ENCODE results near the gene WNK4. TPM values are rescaled to one million over a fixed set of nuclear protein-coding genes. Genes with fewer than 3 reads are reported as not detected.

The WNK4 gene
- total RNA-seq, 1 experiment from 2014 or later = 1.5 TPM

DNA sequence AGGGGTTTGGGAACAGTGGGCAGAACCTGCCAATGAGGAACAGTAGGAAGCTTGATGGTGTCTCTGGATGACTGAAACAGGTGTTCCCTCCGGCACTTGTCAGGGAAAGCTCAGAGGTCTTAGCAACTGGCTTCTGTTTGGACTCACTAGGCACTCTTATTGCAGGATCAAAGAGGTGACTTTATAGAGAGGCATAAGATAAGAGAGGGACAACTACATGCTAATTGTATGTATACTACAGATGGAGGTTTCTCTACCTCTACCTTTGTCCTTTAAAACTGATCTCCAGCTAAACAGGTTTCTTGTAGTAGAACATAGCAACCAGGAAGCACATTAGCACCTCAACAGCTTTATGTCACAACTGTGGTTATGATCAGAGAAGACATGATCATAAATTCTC, 25.8 kb downstream of the WNK4 start (continued):
- TF ChIP-seq, protein P1, sequence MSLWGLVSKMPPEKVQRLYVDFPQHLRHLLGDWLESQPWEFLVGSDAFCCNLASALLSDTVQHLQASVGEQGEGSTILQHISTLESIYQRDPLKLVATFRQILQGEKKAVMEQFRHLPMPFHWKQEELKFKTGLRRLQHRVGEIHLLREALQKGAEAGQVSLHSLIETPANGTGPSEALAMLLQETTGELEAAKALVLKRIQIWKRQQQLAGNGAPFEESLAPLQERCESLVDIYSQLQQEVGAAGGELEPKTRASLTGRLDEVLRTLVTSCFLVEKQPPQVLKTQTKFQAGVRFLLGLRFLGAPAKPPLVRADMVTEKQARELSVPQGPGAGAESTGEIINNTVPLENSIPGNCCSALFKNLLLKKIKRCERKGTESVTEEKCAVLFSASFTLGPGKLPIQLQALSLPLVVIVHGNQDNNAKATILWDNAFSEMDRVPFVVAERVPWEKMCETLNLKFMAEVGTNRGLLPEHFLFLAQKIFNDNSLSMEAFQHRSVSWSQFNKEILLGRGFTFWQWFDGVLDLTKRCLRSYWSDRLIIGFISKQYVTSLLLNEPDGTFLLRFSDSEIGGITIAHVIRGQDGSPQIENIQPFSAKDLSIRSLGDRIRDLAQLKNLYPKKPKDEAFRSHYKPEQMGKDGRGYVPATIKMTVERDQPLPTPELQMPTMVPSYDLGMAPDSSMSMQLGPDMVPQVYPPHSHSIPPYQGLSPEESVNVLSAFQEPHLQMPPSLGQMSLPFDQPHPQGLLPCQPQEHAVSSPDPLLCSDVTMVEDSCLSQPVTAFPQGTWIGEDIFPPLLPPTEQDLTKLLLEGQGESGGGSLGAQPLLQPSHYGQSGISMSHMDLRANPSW (CRISPR knock-in tag; conservative IDR thresholded peaks at IDR 0.05; ENCODE audit: low read depth) = no peak
- TF ChIP-seq ZSCAN18 (CRISPR knock-in tag; IDR thresholded peaks at IDR 0.05) (no peak), ZNF416 (CRISPR knock-in tag; IDR thresholded peaks at IDR 0.05) (no peak), ZNF121 (CRISPR knock-in tag; IDR thresholded peaks at IDR 0.05) (no peak), RELA (CRISPR knock-in tag; IDR thresholded peaks at IDR 0.05; ENCODE audit: borderline replicate concordance) (no peak), CREM (CRISPR knock-in tag; IDR thresholded peaks at IDR 0.05) (no peak), SOX15 (CRISPR knock-in tag; IDR thresholded peaks at IDR 0.05) (no peak), TP53 (CRISPR knock-in tag; IDR thresholded peaks at IDR 0.05) (no peak), ATF1 (CRISPR knock-in tag; IDR thresholded peaks at IDR 0.05) (no peak), TCF7 (CRISPR knock-in tag; IDR thresholded peaks at IDR 0.05; ENCODE audit: low read depth) (no peak)

GRCh38 chr17:42809250-42809649, 28.8 kb downstream of the WNK4 start:
- H3K4me1 Mint-ChIP-seq = no peaks in the 10 kb centered on the region
- CTCF ChIA-PET = interaction anchor here (0.9 to 2.4 kb wide), 3 partner anchors 11 to 46 kb away, joined by 4 to 7 read pairs (median 6); partner anchors contain the start of gene BECN1
- TF ChIP-seq, protein P2, sequence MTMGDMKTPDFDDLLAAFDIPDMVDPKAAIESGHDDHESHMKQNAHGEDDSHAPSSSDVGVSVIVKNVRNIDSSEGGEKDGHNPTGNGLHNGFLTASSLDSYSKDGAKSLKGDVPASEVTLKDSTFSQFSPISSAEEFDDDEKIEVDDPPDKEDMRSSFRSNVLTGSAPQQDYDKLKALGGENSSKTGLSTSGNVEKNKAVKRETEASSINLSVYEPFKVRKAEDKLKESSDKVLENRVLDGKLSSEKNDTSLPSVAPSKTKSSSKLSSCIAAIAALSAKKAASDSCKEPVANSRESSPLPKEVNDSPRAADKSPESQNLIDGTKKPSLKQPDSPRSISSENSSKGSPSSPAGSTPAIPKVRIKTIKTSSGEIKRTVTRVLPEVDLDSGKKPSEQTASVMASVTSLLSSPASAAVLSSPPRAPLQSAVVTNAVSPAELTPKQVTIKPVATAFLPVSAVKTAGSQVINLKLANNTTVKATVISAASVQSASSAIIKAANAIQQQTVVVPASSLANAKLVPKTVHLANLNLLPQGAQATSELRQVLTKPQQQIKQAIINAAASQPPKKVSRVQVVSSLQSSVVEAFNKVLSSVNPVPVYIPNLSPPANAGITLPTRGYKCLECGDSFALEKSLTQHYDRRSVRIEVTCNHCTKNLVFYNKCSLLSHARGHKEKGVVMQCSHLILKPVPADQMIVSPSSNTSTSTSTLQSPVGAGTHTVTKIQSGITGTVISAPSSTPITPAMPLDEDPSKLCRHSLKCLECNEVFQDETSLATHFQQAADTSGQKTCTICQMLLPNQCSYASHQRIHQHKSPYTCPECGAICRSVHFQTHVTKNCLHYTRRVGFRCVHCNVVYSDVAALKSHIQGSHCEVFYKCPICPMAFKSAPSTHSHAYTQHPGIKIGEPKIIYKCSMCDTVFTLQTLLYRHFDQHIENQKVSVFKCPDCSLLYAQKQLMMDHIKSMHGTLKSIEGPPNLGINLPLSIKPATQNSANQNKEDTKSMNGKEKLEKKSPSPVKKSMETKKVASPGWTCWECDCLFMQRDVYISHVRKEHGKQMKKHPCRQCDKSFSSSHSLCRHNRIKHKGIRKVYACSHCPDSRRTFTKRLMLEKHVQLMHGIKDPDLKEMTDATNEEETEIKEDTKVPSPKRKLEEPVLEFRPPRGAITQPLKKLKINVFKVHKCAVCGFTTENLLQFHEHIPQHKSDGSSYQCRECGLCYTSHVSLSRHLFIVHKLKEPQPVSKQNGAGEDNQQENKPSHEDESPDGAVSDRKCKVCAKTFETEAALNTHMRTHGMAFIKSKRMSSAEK (CRISPR knock-in tag; IDR thresholded peaks at IDR 0.05; ENCODE audit: borderline replicate concordance) = no peak
- no peak for TF ChIP-seq TP53 (CRISPR knock-in tag; IDR thresholded peaks at IDR 0.05)
- no peak for TF ChIP-seq FOXK1 (CRISPR knock-in tag; IDR thresholded peaks at IDR 0.05)
- no peak for TF ChIP-seq ATF1 (CRISPR knock-in tag; IDR thresholded peaks at IDR 0.05)
- no peak for TF ChIP-seq NR2C2 (CRISPR knock-in tag; IDR thresholded peaks at IDR 0.05)
- TF ChIP-seq ZNF138 (CRISPR knock-in tag; conservative IDR thresholded peaks at IDR 0.05) = no peak
- TF ChIP-seq, protein P1 (CRISPR knock-in tag; conservative IDR thresholded peaks at IDR 0.05; ENCODE audit: low read depth) = no peak
- TF ChIP-seq ZNF121 (CRISPR knock-in tag; IDR thresholded peaks at IDR 0.05) = no peak
- no peak for TF ChIP-seq ATF3 (CRISPR knock-in tag; conservative IDR thresholded peaks at IDR 0.05)
- TF ChIP-seq, protein P3, sequence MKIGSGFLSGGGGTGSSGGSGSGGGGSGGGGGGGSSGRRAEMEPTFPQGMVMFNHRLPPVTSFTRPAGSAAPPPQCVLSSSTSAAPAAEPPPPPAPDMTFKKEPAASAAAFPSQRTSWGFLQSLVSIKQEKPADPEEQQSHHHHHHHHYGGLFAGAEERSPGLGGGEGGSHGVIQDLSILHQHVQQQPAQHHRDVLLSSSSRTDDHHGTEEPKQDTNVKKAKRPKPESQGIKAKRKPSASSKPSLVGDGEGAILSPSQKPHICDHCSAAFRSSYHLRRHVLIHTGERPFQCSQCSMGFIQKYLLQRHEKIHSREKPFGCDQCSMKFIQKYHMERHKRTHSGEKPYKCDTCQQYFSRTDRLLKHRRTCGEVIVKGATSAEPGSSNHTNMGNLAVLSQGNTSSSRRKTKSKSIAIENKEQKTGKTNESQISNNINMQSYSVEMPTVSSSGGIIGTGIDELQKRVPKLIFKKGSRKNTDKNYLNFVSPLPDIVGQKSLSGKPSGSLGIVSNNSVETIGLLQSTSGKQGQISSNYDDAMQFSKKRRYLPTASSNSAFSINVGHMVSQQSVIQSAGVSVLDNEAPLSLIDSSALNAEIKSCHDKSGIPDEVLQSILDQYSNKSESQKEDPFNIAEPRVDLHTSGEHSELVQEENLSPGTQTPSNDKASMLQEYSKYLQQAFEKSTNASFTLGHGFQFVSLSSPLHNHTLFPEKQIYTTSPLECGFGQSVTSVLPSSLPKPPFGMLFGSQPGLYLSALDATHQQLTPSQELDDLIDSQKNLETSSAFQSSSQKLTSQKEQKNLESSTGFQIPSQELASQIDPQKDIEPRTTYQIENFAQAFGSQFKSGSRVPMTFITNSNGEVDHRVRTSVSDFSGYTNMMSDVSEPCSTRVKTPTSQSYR (CRISPR knock-in tag; IDR thresholded peaks at IDR 0.05) = no peak
- H3K36me3 Mint-ChIP-seq = peaks cover 26% of the 10 kb centered on the region
- H3K27ac Mint-ChIP-seq = no peak overlapping the region
- no peak for ATAC-seq
- POLR2A ChIA-PET = no interaction called here
- H3K9me3 Mint-ChIP-seq = no peaks in the 10 kb centered on the region
- no peaks in the 10 kb centered on the region; the same call in 1 of the 2 replicates for H3K27me3 Mint-ChIP-seq (ENCODE audit: low read depth)
- DNase-seq (ENCODE audit: low spot score) = no peak
- no peak overlapping the region for H3K4me3 Mint-ChIP-seq
